Measurements from ENCODE around the gene SLC7A6.

The SLC7A6 gene

GRCh38 chr16:68273896-68274295 is 9.6 kb downstream of the SLC7A6 start:
- DNase-seq (ENCODE audit: low read depth) = no peak
- no peak overlapping the region for H3K4me3 ChIP-seq (ENCODE audit: low read depth, low read length)
- TF ChIP-seq CTCF (IDR thresholded peaks at IDR 0.05; ENCODE audit: insufficient read depth, low read depth, low read length, missing control alignments) = no peak

- no peak overlapping the region for H3K4me3 ChIP-seq (ENCODE audit: low read depth, low read length)
- TF ChIP-seq CTCF (IDR thresholded peaks at IDR 0.05; ENCODE audit: insufficient read depth, low read depth, low read length, missing control alignments) = no peak
- DNase-seq (ENCODE audit: low read depth) = no peak
Measured at GRCh38 chr16:68274441-68274840, 10.1 kb downstream of the SLC7A6 start.

- H3K4me3 ChIP-seq (ENCODE audit: low read depth, low read length) = peak overlapping the region; percentile 31; the same call in 1 of the 2 replicates
- DNase-seq (ENCODE audit: low read depth) = peak; percentile 85
Measured at GRCh38 chr16:68275611-68276191, 11.4 kb downstream of the SLC7A6 start.

GRCh38 chr16:68276223-68276622 is 11.9 kb downstream of the SLC7A6 start:
- no peak for DNase-seq (ENCODE audit: low read depth)
- no peak for TF ChIP-seq CTCF (IDR thresholded peaks at IDR 0.05; ENCODE audit: insufficient read depth, low read depth, low read length, missing control alignments)
- peak overlapping the region; percentile 7; the same call in 1 of the 2 replicates for H3K4me3 ChIP-seq (ENCODE audit: low read depth, low read length)

More at GRCh38 chr16:68275611-68276191, 11.4 kb downstream of the SLC7A6 start:
- no peak for TF ChIP-seq CTCF (IDR thresholded peaks at IDR 0.05; ENCODE audit: insufficient read depth, low read depth, low read length, missing control alignments)

- no peak overlapping the region for H3K4me3 ChIP-seq (ENCODE audit: low read depth, low read length)
- DNase-seq (ENCODE audit: low read depth) = no peak
- TF ChIP-seq CTCF (IDR thresholded peaks at IDR 0.05; ENCODE audit: insufficient read depth, low read depth, low read length, missing control alignments) = no peak
Measured at GRCh38 chr16:68279726-68280558, 15.6 kb downstream of the SLC7A6 start.

- TF ChIP-seq CTCF (IDR thresholded peaks at IDR 0.05; ENCODE audit: insufficient read depth, low read depth, low read length, missing control alignments) = no peak
- DNase-seq (ENCODE audit: low read depth) = no peak
- no peak overlapping the region for H3K4me3 ChIP-seq (ENCODE audit: low read depth, low read length)
Measured at GRCh38 chr16:68281368-68282063, 17.2 kb downstream of the SLC7A6 start.
